ENCODE measurements around the gene PTPN9.

GRCh38 chr15:75596703-75597345 is 17.7 kb upstream of the PTPN9 start:
- no peak for TF ChIP-seq CTCF (IDR thresholded peaks at IDR 0.05; ENCODE audit: low read depth, low read length)
- TF ChIP-seq EZH2phosphoT487 (IDR thresholded peaks at IDR 0.05; ENCODE audit: low read depth) = no peak

Data from OCI-LY3 (cell line).